Peyer's patch (tissue), 4 donors: ENCODE measurements around the gene NR5A1. TPM values are rescaled to one million over a fixed set of nuclear protein-coding genes. Genes with fewer than 3 reads are reported as not detected.

ENCODE experiments used
- DNase-seq, 3 donors: peaks; one replicate each; pipeline ENCODE4 v3.0.0-alpha.2; 2017 to 2019
- H3K27ac ChIP-seq, 4 donors: fragments of 200-600 bp; sonication (generic); one replicate each; pipeline ENCODE4 v1.5.1; 2016 to 2019
- H3K27me3 ChIP-seq, 2 donors: fragments of 200-600 bp; sonication (generic); one replicate each; pipeline ENCODE4 v1.5.1; 2019
- H3K36me3 ChIP-seq, 3 donors: fragments of 200-600 bp; sonication (generic); one replicate each; pipeline ENCODE4 v1.5.1; 2016 to 2019
- H3K4me1 ChIP-seq, 4 donors: fragments of 200-600 bp; sonication (generic); one replicate each; pipeline ENCODE4 v1.5.1; 2016 to 2019
- H3K4me3 ChIP-seq, 4 donors: fragments of 200-600 bp; sonication (generic); 1 replicate in 3 of 4; 2 replicates in 1 of 4; pipeline ENCODE4 v1.5.1; 2016 to 2019; ENCODE audit warnings: mild to moderate bottlenecking in 1 of 4
- H3K9me3 ChIP-seq, 4 donors: fragments of 200-600 bp; sonication (generic); one replicate each; pipeline ENCODE4 v1.5.1; 2016 to 2019; ENCODE audit warnings: mild to moderate bottlenecking in 1 of 4
- POLR2A ChIP-seq, 2 donors: fragments of 450-650 bp; IDR thresholded peaks; one replicate each; pipeline ENCODE4 v1.5.1; 2017; ENCODE audit warnings: antibody characterized with exemption in 2 of 2, mild to moderate bottlenecking in 2 of 2, moderate library complexity in 2 of 2
- total RNA-seq, 4 donors: library from RNA; depleted of rRNA; stranded (reverse); fragments of >200 nt; gene quantifications; one replicate each; pipeline ENCODE4 v1.1.0, GENCODE V29; 2016
- TF ChIP-seq, protein P1 (sequence below), 6 experiments: fragments of 450-650 bp in 4 of 6; fragments of 200-600 bp in 2 of 6; sonication (generic) in 1 of 6; IDR thresholded peaks; one replicate each; pipeline ENCODE4 v1.5.1; 2017 to 2019; ENCODE audit warnings: antibody characterized with exemption in 6 of 6, mild to moderate bottlenecking in 3 of 6, moderate library complexity in 1 of 6

The NR5A1 gene
- total RNA-seq, 4 donors from 2014 or later = 0.18 TPM; not detected in 3

DNA sequence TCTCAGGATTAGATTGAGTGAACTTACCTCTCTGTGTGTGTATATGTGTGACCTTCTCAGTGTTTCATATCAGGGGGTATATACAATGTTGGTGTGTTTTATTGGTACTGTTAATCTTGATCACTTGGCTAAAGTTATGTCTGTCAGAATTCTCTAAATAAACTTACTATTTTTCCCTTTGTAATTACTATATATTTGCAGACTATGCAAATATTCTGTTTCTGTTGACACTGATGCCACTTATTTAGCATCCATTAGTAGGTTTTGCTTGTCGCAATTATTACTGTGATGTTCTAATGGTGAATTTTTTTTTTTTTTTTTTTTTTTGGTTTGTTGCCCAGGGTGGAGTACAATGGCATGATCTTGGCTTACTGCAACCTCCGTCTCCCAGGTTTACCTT is 42.9 kb upstream of the NR5A1 start:
- no peak for DNase-seq
- no peak overlapping the region for H3K27ac ChIP-seq
- H3K36me3 ChIP-seq = no peaks in the 10 kb centered on the region
- H3K4me1 ChIP-seq = peaks cover 0 to 10% (median 0%) of the 10 kb centered on the region in 4 donors
- no peak for TF ChIP-seq POLR2A (IDR thresholded peaks at IDR 0.05)
- TF ChIP-seq, protein P1, sequence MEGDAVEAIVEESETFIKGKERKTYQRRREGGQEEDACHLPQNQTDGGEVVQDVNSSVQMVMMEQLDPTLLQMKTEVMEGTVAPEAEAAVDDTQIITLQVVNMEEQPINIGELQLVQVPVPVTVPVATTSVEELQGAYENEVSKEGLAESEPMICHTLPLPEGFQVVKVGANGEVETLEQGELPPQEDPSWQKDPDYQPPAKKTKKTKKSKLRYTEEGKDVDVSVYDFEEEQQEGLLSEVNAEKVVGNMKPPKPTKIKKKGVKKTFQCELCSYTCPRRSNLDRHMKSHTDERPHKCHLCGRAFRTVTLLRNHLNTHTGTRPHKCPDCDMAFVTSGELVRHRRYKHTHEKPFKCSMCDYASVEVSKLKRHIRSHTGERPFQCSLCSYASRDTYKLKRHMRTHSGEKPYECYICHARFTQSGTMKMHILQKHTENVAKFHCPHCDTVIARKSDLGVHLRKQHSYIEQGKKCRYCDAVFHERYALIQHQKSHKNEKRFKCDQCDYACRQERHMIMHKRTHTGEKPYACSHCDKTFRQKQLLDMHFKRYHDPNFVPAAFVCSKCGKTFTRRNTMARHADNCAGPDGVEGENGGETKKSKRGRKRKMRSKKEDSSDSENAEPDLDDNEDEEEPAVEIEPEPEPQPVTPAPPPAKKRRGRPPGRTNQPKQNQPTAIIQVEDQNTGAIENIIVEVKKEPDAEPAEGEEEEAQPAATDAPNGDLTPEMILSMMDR (IDR thresholded peaks at IDR 0.05) = no peak
- H3K4me3 ChIP-seq = no peak overlapping the region
- H3K9me3 ChIP-seq = no peaks in the 10 kb centered on the region
- no peaks in the 10 kb centered on the region for H3K27me3 ChIP-seq

DNA sequence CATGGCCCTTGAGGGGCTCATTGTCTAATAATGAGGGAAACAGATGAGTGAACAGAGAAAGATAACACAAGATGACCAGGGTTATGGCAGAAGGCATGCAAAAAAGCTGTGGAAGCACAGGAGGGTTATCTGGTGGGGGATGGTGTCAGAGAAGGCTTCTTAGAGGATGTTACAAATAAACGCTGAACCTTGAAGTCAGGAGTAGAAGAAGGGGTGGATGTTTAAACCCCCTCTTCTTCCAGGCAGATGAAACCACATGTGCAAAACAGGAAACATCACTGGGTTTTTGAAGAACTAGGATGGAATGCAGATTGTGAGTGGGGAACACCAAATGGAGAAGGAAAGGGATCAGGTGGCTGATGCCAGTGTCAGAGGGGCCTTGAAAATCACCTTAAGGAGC is 41.8 kb upstream of the NR5A1 start:
- Histone ChIP-seq H3K27me3 (no peaks in the 10 kb centered on the region), H3K36me3 (no peaks in the 10 kb centered on the region), H3K9me3 (no peaks in the 10 kb centered on the region), H3K4me3 (no peak overlapping the region), H3K4me1 (peaks cover 0 to 6% (median 0%) of the 10 kb centered on the region in 4 donors), H3K27ac (no peak overlapping the region)
- DNase-seq = no peak
- TF ChIP-seq, protein P1 (IDR thresholded peaks at IDR 0.05) = no peak
- TF ChIP-seq POLR2A (IDR thresholded peaks at IDR 0.05) = no peak

DNA sequence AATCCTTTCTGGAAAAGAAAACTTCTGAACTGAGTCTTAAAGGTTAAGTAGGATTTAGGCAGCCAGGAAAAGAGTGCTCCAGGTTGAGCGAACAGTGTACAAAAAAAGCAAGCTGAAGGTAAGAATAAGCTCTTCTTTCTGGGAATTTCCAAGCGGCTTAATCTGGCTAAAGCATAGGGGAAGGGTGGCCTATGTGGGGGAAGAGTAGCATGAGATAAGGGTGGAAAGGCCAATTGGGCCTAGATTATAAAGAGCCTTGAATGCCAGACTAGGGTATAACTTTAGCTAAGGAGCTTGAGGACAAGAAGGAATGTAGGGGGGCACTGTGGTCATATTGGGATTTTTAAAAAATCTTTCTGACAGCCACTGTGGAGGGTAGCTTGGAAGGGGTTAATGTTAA is 37.3 kb upstream of the NR5A1 start:
- Histone ChIP-seq H3K27ac (no peak overlapping the region), H3K36me3 (peaks cover 0 to 9% (median 0%) of the 10 kb centered on the region in 3 donors), H3K27me3 (no peaks in the 10 kb centered on the region), H3K4me3 (no peak overlapping the region), H3K9me3 (no peaks in the 10 kb centered on the region), H3K4me1 (no peaks in the 10 kb centered on the region)
- TF ChIP-seq, protein P1 (IDR thresholded peaks at IDR 0.05) = no peak
- DNase-seq = no peak

DNA sequence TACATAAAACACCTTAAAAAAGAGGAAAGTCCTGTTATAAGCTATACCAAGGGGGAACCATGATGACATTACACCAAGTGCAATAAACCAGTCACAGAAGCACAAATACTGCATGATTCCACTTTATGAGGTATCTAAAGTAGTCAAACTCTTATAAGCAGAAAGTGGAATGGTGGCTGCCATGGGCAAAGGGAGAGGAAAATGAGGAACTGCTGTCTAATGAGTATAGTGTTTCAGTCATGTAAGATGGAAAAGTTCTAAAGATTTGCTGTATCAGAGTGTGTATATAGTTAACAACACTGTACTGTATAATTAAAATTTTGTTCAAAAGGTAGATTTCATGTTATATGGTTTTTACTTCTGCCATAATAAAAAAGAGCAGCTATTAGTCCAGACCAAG is 34.6 kb upstream of the NR5A1 start:
- DNase-seq = no peak
- TF ChIP-seq, protein P1 (IDR thresholded peaks at IDR 0.05) = no peak
- no peak for TF ChIP-seq POLR2A (IDR thresholded peaks at IDR 0.05)
- no peaks in the 10 kb centered on the region for H3K9me3 ChIP-seq
- no peaks in the 10 kb centered on the region for H3K4me1 ChIP-seq
- no peak overlapping the region for H3K4me3 ChIP-seq
- no peaks in the 10 kb centered on the region for H3K27me3 ChIP-seq
- no peak overlapping the region for H3K27ac ChIP-seq
- peaks cover 0 to 16% (median 0%) of the 10 kb centered on the region in 3 donors for H3K36me3 ChIP-seq

DNA sequence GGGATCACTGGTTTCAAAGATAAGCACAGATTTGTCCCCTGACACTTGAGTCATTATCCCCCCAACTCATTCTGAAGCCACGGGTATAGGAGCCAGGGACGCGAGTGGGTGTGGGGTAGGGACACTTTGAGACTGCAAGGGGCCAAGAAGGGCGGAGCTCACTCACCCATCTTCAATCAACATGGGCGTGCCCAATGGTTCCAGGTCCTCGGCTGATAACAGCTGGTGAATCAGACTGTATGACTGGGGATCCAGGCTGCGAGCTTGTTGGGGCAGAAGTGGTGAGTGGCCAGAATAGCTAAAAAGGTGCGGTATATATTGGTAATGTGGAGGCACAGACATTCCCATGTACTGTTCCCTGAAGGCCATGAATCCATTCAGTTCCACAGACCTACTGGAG is 30.7 kb upstream of the NR5A1 start:
- Histone ChIP-seq H3K4me1 (no peaks in the 10 kb centered on the region), H3K27me3 (no peaks in the 10 kb centered on the region), H3K4me3 (no peak overlapping the region), H3K27ac (no peak overlapping the region), H3K36me3 (peaks cover 0 to 31% (median 0%) of the 10 kb centered on the region in 3 donors), H3K9me3 (no peaks in the 10 kb centered on the region)
- TF ChIP-seq, protein P1 (IDR thresholded peaks at IDR 0.05) = no peak
- no peak for TF ChIP-seq POLR2A (IDR thresholded peaks at IDR 0.05)
- peak in 1 of 3 donors; percentile 61 for DNase-seq

DNA sequence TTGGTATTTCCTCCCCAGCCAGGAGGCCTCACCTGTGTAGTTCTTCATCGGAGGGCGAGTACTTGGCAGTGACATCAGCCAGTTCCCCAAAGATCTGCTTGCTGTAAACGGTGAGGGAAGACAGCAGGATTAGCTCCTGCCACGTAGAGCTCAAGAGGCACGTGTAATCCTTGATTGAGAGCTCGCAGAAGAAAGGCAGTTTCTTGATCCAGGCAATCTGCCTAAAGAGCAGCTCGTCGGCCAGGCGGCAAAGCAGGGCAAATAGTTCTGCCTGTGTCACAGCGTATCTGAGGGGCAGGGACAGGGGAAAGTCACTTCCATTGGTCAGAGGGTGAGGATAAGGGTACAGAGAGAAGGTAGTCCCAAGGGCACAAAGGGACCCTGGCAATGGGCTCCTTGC is 28.6 kb upstream of the NR5A1 start:
- no peaks in the 10 kb centered on the region for H3K9me3 ChIP-seq
- TF ChIP-seq POLR2A (IDR thresholded peaks at IDR 0.05) = no peak
- TF ChIP-seq, protein P1 (IDR thresholded peaks at IDR 0.05) = no peak
- DNase-seq = no peak
- peaks cover 0 to 31% (median 0%) of the 10 kb centered on the region in 3 donors for H3K36me3 ChIP-seq
- H3K27me3 ChIP-seq = no peaks in the 10 kb centered on the region
- H3K4me3 ChIP-seq = no peak overlapping the region
- no peaks in the 10 kb centered on the region for H3K4me1 ChIP-seq
- no peak overlapping the region for H3K27ac ChIP-seq
